CD14-positive monocyte (primary cell): ENCODE measurements around the gene ZIC2. TPM values are rescaled to one million over a fixed set of nuclear protein-coding genes. Genes with fewer than 3 reads are reported as not detected.

Source experiments
- DNase-seq, 3 donors: peaks; one replicate each; pipeline ENCODE4 v3.0.0-alpha.2; 2011 to 2022
- H2AFZ ChIP-seq: 2 replicates; pipeline ENCODE4 v1.6.0; 2012; ENCODE audit warnings: mild to moderate bottlenecking, low read depth, low read length, inconsistent platforms; ENCODE audit not compliant: insufficient read depth, poor library complexity, severe bottlenecking
- H3K27ac ChIP-seq, 2 donors: 1 replicate in 1 of 2; 2 replicates in 1 of 2; pipeline ENCODE4 v1.5.1; 2012 to 2013; ENCODE audit warnings: low read length in 2 of 2, control low read depth in 1 of 2, inconsistent platforms in 1 of 2, low read depth in 1 of 2, mild to moderate bottlenecking in 1 of 2
- H3K27me3 ChIP-seq, 2 donors: one replicate each; pipeline versions ENCODE4 v1.6.0 to v1.6.1; 2011 to 2013; ENCODE audit warnings: low read length in 2 of 2; ENCODE audit not compliant: control insufficient read depth in 2 of 2, insufficient read depth in 2 of 2
- H3K36me3 ChIP-seq, 2 donors: replicated peaks in 1 of 2; 1 replicate in 1 of 2; 2 replicates in 1 of 2; pipeline versions ENCODE4 v1.5.1 to v1.6.1; 2012 to 2013; ENCODE audit warnings: low read length in 2 of 2, control low read depth in 1 of 2, inconsistent platforms in 1 of 2, mild to moderate bottlenecking in 1 of 2; ENCODE audit not compliant: insufficient read depth in 2 of 2, control insufficient read depth in 1 of 2
- H3K4me1 ChIP-seq, 2 donors: 1 replicate in 1 of 2; 2 replicates in 1 of 2; pipeline versions ENCODE4 v1.5.1 to v1.6.1; 2012 to 2013; ENCODE audit warnings: low read length in 2 of 2, control low read depth in 1 of 2, inconsistent platforms in 1 of 2, mild to moderate bottlenecking in 1 of 2, moderate library complexity in 1 of 2; ENCODE audit not compliant: insufficient read depth in 2 of 2, control insufficient read depth in 1 of 2
- H3K4me2 ChIP-seq: replicated peaks from 2 replicates; pipeline ENCODE3; 2012; ENCODE audit warnings: low read length, moderate library complexity, mild to moderate bottlenecking; ENCODE audit not compliant: poor library complexity, severe bottlenecking; ENCODE audit errors: extremely low read depth
- H3K4me3 ChIP-seq, 3 experiments: fragments of 200-600 bp in 1 of 3; sonication (generic) in 1 of 3; replicated peaks in 1 of 3; 1 replicate in 2 of 3; 2 replicates in 1 of 3; pipeline ENCODE4 v1.5.1; 2011 to 2013; ENCODE audit warnings: low read length in 3 of 3, mild to moderate bottlenecking in 3 of 3, control low read depth in 2 of 3, low read depth in 2 of 3, inconsistent platforms in 1 of 3, moderate library complexity in 1 of 3
- H3K79me2 ChIP-seq: 2 replicates; pipeline ENCODE4 v1.6.0; 2012; ENCODE audit warnings: mild to moderate bottlenecking, control low read depth, inconsistent platforms, low read length, moderate library complexity; ENCODE audit not compliant: insufficient read depth
- H3K9ac ChIP-seq: 2 replicates; pipeline ENCODE4 v1.6.0; 2017; ENCODE audit warnings: low read length, mild to moderate bottlenecking; ENCODE audit not compliant: insufficient read depth, poor library complexity, severe bottlenecking
- H3K9me3 ChIP-seq, 2 donors: replicated peaks in 1 of 2; 1 replicate in 1 of 2; 2 replicates in 1 of 2; pipeline versions ENCODE4 v1.5.1 to v1.6.1; 2012 to 2013; ENCODE audit warnings: low read length in 2 of 2, control low read depth in 1 of 2; ENCODE audit not compliant: control insufficient read depth in 1 of 2, insufficient read depth in 1 of 2
- H4K20me1 ChIP-seq: 2 replicates; pipeline ENCODE4 v1.6.0; 2012; ENCODE audit warnings: mild to moderate bottlenecking, low read length, control low read depth, moderate library complexity; ENCODE audit not compliant: insufficient read depth
- H3K27ac Mint-ChIP-seq, 7 donors: one replicate each; pipeline ENCODE4 v1.8.0; 2020; ENCODE audit warnings: mild to moderate bottlenecking in 7 of 7, mixed read lengths in 7 of 7, moderate library complexity in 6 of 7, inconsistent platforms in 2 of 7
- H3K27me3 Mint-ChIP-seq, 3 donors: one replicate each; pipeline ENCODE4 v1.8.0; 2021 to 2022; ENCODE audit warnings: low read depth in 3 of 3, mild to moderate bottlenecking in 3 of 3, mixed read lengths in 3 of 3, moderate library complexity in 3 of 3, inconsistent platforms in 1 of 3
- H3K36me3 Mint-ChIP-seq, 2 donors: one replicate each; pipeline ENCODE4 v1.8.0; 2020; ENCODE audit warnings: mixed read lengths in 2 of 2, inconsistent platforms in 1 of 2, mild to moderate bottlenecking in 1 of 2
- H3K4me1 Mint-ChIP-seq: one replicate; pipeline ENCODE4 v1.8.0; 2020; ENCODE audit warnings: mild to moderate bottlenecking, mixed read lengths
- H3K4me3 Mint-ChIP-seq, 2 donors: one replicate each; pipeline ENCODE4 v1.8.0; 2020; ENCODE audit warnings: mild to moderate bottlenecking in 2 of 2, mixed read lengths in 2 of 2, moderate library complexity in 1 of 2
- H3K9me3 Mint-ChIP-seq, 7 donors: one replicate each; pipeline ENCODE4 v1.8.0; 2020 to 2022; ENCODE audit warnings: mixed read lengths in 7 of 7, mild to moderate bottlenecking in 6 of 7, moderate library complexity in 6 of 7, inconsistent platforms in 2 of 7
- CTCF ChIP-seq: fragments of 200-600 bp; IDR thresholded peaks from one replicate; pipeline ENCODE4 v1.8.0; 2022; ENCODE audit warnings: antibody characterized with exemption, mild to moderate bottlenecking
- WGBS: methylation state at CpG from one replicate; pipeline ENCODE4 v1.1.5; 2013; ENCODE audit warnings: missing lambda C conversion rate; ENCODE audit not compliant: insufficient coverage; 5-methylcytosine and 5-hydroxymethylcytosine counted together
- intact Hi-C, 2 donors: fragments of 100-400 bp; cut with micrococcal nuclease; formaldehyde crosslinking; loops; one replicate each; pipeline versions ENCODE4 v1.15.0 to v1.15.1; 2023
- polyA plus RNA-seq, 3 donors: library from polyadenylated mRNA; depleted of rRNA in 1 of 3; unstranded in 2 of 3; stranded (reverse) in 1 of 3; fragments of 300-500 nt in 2 of 3; fragments of >200 nt in 1 of 3; fragmentation: Illumina TruSeq in 2 of 3; gene quantifications; 1 replicate in 2 of 3; 2 replicates in 1 of 3; pipeline ENCODE4 v1.2.3, GENCODE V29; 2012 to 2021

Gene ZIC2
- polyA plus RNA-seq, 3 donors, result not detected

GRCh38 chr13:99955747-99956472 lies 25.7 kb upstream of the ZIC2 start:
- no peak overlapping the region for H3K9ac ChIP-seq
- no peaks in the 10 kb centered on the region for H4K20me1 ChIP-seq
- H2AFZ ChIP-seq, result no peak overlapping the region
- H3K27me3 ChIP-seq, result peaks cover 67 to 89% of the 10 kb centered on the region in 2 donors
- TF ChIP-seq CTCF, result no peak
- peaks cover 86 to 94% (median 93%) of the 10 kb centered on the region in 3 donors for H3K27me3 Mint-ChIP-seq
- peaks cover 0 to 6% of the 10 kb centered on the region in 2 donors for H3K36me3 Mint-ChIP-seq
- peaks cover 18% of the 10 kb centered on the region for H3K4me1 Mint-ChIP-seq
- H3K4me3 ChIP-seq, result no peak overlapping the region
- intact Hi-C loops, result no loop called here
- no peak overlapping the region for H3K27ac Mint-ChIP-seq
- H3K4me2 ChIP-seq, result no peak overlapping the region
- H3K36me3 ChIP-seq, result no peaks in the 10 kb centered on the region
- WGBS, result 2% methylated on average over 56 of the region's 57 CpGs
- H3K27ac ChIP-seq, result no peak overlapping the region
- H3K9me3 ChIP-seq, result peaks cover 0 to 35% of the 10 kb centered on the region in 2 donors
- H3K9me3 Mint-ChIP-seq, result peaks cover 0 to 29% (median 6%) of the 10 kb centered on the region in 7 donors
- no peaks in the 10 kb centered on the region for H3K79me2 ChIP-seq
- DNase-seq, result no peak
- peaks cover 5 to 7% of the 10 kb centered on the region in 2 donors for H3K4me1 ChIP-seq
- H3K4me3 Mint-ChIP-seq, result peak overlapping the region in 1 of 2 donors; percentile 86

- H3K79me2 ChIP-seq, result no peaks in the 10 kb centered on the region
- Mint-ChIP-seq H3K4me1 (peaks cover 18% of the 10 kb centered on the region), H3K9me3 (peaks cover 0 to 30% (median 6%) of the 10 kb centered on the region in 7 donors), H3K27ac (no peak overlapping the region), H3K36me3 (peaks cover 0 to 6% of the 10 kb centered on the region in 2 donors), H3K27me3 (peaks cover 93 to 99% (median 97%) of the 10 kb centered on the region in 3 donors), H3K4me3 (peak overlapping the region in 1 of 2 donors; percentile 86)
- no peak overlapping the region for H3K4me2 ChIP-seq
- no peaks in the 10 kb centered on the region for H4K20me1 ChIP-seq
- H3K4me1 ChIP-seq, result peaks cover 5 to 7% of the 10 kb centered on the region in 2 donors
- H3K27ac ChIP-seq, result no peak overlapping the region
- H3K36me3 ChIP-seq, result no peaks in the 10 kb centered on the region
- peaks cover 0 to 37% of the 10 kb centered on the region in 2 donors for H3K9me3 ChIP-seq
- 1% methylated on average over 57 of the region's 68 CpGs for WGBS
- H2AFZ ChIP-seq, result no peak overlapping the region
- H3K27me3 ChIP-seq, result peaks cover 75 to 92% of the 10 kb centered on the region in 2 donors
- no peak for TF ChIP-seq CTCF
- intact Hi-C loops, result no loop called here
- H3K4me3 ChIP-seq, result no peak overlapping the region
- DNase-seq, result no peak
- H3K9ac ChIP-seq, result no peak overlapping the region
Measured at GRCh38 chr13:99956473-99957349, 24.9 kb upstream of the ZIC2 start.
